ENCODE data around the gene STAT4.

DNA sequence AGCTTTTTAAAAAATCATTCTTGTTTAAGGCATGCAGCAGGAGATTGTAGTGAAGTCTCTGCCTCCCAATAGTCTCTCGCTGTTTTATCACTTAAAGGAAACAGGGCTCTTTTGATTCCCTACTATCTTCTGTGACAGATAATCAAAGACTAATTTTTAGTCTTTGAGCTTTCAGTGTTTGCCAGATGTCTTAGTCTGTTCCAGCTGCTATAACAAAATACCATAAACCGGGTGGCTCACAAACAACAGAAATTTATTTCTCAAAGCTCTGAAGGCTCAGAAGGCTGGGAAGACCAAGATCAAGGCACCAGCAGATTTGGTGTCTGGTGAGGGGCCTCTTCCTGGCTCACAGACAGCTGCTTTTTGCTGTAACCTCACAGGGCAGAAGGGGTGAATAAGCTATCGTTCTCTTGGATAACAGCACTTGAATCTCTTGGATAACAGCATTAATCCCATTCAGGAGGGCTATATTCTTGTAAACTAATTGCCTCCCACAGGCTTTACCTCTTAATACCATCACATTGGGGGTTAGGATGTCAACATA, 37.8 kb upstream of the STAT4 start:
- no peak for TF ChIP-seq HMGA2 (CRISPR knock-in tag; IDR thresholded peaks at IDR 0.05)
- TF ChIP-seq, protein P1, sequence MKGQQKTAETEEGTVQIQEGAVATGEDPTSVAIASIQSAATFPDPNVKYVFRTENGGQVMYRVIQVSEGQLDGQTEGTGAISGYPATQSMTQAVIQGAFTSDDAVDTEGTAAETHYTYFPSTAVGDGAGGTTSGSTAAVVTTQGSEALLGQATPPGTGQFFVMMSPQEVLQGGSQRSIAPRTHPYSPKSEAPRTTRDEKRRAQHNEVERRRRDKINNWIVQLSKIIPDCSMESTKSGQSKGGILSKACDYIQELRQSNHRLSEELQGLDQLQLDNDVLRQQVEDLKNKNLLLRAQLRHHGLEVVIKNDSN (CRISPR knock-in tag; IDR thresholded peaks at IDR 0.05), result no peak
- TF ChIP-seq, protein P2, sequence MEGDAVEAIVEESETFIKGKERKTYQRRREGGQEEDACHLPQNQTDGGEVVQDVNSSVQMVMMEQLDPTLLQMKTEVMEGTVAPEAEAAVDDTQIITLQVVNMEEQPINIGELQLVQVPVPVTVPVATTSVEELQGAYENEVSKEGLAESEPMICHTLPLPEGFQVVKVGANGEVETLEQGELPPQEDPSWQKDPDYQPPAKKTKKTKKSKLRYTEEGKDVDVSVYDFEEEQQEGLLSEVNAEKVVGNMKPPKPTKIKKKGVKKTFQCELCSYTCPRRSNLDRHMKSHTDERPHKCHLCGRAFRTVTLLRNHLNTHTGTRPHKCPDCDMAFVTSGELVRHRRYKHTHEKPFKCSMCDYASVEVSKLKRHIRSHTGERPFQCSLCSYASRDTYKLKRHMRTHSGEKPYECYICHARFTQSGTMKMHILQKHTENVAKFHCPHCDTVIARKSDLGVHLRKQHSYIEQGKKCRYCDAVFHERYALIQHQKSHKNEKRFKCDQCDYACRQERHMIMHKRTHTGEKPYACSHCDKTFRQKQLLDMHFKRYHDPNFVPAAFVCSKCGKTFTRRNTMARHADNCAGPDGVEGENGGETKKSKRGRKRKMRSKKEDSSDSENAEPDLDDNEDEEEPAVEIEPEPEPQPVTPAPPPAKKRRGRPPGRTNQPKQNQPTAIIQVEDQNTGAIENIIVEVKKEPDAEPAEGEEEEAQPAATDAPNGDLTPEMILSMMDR (IDR thresholded peaks at IDR 0.05), result no peak
- TF ChIP-seq, protein P3, sequence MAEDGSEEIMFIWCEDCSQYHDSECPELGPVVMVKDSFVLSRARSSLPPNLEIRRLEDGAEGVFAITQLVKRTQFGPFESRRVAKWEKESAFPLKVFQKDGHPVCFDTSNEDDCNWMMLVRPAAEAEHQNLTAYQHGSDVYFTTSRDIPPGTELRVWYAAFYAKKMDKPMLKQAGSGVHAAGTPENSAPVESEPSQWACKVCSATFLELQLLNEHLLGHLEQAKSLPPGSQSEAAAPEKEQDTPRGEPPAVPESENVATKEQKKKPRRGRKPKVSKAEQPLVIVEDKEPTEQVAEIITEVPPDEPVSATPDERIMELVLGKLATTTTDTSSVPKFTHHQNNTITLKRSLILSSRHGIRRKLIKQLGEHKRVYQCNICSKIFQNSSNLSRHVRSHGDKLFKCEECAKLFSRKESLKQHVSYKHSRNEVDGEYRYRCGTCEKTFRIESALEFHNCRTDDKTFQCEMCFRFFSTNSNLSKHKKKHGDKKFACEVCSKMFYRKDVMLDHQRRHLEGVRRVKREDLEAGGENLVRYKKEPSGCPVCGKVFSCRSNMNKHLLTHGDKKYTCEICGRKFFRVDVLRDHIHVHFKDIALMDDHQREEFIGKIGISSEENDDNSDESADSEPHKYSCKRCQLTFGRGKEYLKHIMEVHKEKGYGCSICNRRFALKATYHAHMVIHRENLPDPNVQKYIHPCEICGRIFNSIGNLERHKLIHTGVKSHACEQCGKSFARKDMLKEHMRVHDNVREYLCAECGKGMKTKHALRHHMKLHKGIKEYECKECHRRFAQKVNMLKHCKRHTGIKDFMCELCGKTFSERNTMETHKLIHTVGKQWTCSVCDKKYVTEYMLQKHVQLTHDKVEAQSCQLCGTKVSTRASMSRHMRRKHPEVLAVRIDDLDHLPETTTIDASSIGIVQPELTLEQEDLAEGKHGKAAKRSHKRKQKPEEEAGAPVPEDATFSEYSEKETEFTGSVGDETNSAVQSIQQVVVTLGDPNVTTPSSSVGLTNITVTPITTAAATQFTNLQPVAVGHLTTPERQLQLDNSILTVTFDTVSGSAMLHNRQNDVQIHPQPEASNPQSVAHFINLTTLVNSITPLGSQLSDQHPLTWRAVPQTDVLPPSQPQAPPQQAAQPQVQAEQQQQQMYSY (CRISPR knock-in tag; IDR thresholded peaks at IDR 0.05), result no peak
- TF ChIP-seq, protein P4, sequence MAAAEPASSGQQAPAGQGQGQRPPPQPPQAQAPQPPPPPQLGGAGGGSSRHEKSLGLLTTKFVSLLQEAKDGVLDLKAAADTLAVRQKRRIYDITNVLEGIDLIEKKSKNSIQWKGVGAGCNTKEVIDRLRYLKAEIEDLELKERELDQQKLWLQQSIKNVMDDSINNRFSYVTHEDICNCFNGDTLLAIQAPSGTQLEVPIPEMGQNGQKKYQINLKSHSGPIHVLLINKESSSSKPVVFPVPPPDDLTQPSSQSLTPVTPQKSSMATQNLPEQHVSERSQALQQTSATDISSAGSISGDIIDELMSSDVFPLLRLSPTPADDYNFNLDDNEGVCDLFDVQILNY (CRISPR knock-in tag; IDR thresholded peaks at IDR 0.05), result no peak
- TF ChIP-seq SP1 (CRISPR knock-in tag; conservative IDR thresholded peaks at IDR 0.05), result no peak
- TF ChIP-seq, protein P5, sequence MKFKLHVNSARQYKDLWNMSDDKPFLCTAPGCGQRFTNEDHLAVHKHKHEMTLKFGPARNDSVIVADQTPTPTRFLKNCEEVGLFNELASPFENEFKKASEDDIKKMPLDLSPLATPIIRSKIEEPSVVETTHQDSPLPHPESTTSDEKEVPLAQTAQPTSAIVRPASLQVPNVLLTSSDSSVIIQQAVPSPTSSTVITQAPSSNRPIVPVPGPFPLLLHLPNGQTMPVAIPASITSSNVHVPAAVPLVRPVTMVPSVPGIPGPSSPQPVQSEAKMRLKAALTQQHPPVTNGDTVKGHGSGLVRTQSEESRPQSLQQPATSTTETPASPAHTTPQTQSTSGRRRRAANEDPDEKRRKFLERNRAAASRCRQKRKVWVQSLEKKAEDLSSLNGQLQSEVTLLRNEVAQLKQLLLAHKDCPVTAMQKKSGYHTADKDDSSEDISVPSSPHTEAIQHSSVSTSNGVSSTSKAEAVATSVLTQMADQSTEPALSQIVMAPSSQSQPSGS (CRISPR knock-in tag; IDR thresholded peaks at IDR 0.05; ENCODE audit: borderline replicate concordance, low read depth), result no peak
- TF ChIP-seq, protein P6, sequence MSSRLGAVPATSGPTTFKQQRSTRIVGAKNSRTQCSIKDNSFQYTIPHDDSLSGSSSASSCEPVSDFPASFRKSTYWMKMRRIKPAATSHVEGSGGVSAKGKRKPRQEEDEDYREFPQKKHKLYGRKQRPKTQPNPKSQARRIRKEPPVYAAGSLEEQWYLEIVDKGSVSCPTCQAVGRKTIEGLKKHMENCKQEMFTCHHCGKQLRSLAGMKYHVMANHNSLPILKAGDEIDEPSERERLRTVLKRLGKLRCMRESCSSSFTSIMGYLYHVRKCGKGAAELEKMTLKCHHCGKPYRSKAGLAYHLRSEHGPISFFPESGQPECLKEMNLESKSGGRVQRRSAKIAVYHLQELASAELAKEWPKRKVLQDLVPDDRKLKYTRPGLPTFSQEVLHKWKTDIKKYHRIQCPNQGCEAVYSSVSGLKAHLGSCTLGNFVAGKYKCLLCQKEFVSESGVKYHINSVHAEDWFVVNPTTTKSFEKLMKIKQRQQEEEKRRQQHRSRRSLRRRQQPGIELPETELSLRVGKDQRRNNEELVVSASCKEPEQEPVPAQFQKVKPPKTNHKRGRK (CRISPR knock-in tag; IDR thresholded peaks at IDR 0.05; ENCODE audit: borderline replicate concordance), result no peak
- no peak for TF ChIP-seq NR3C1 (CRISPR knock-in tag; conservative IDR thresholded peaks at IDR 0.05; ENCODE audit: low read depth)
- no peak for TF ChIP-seq ZNF263 (CRISPR knock-in tag; IDR thresholded peaks at IDR 0.05; ENCODE audit: low read depth)
